GM23338 (cell line): ENCODE measurements around the gene SHISAL1. TPM values are rescaled to one million over a fixed set of nuclear protein-coding genes. Genes with fewer than 3 reads are reported as not detected.

ENCODE experiments used
- ATAC-seq: fragments of 200-7000 bp; cut with Tn5 transposase; 3 replicates; pipeline ENCODE4 v1.9.1; 2020
- DNase-seq: peaks from one replicate; pipeline ENCODE4 v3.0.0-alpha.2; 2015; ENCODE audit warnings: low spot score
- H2AFZ ChIP-seq: fragments of 200-600 bp; sonication (generic); 2 replicates; pipeline ENCODE4 v1.8.0; 2016; ENCODE audit warnings: antibody characterized with exemption, mild to moderate bottlenecking, moderate library complexity
- H3F3A ChIP-seq: fragments of 200-600 bp; sonication (generic); replicated peaks from 2 replicates; pipeline ENCODE4 v1.8.0; 2017; ENCODE audit warnings: antibody characterized with exemption, mixed run types, low read depth
- H3K27ac ChIP-seq: fragments of 200-600 bp; sonication (generic); 2 replicates; pipeline ENCODE4 v1.6.1; 2016; ENCODE audit warnings: low read depth
- H3K27me3 ChIP-seq: fragments of 200-600 bp; sonication (generic); 2 replicates; pipeline ENCODE4 v1.8.0; 2016; ENCODE audit warnings: mild to moderate bottlenecking, mixed run types, moderate library complexity; ENCODE audit not compliant: insufficient read depth
- H3K36me3 ChIP-seq: fragments of 200-600 bp; sonication (generic); 2 replicates; pipeline ENCODE4 v1.8.0; 2016; ENCODE audit warnings: mild to moderate bottlenecking; ENCODE audit not compliant: insufficient read depth
- H3K4me1 ChIP-seq: fragments of 200-600 bp; sonication (generic); 2 replicates; pipeline ENCODE4 v1.8.0; 2016; ENCODE audit warnings: mild to moderate bottlenecking, moderate library complexity; ENCODE audit not compliant: insufficient read depth
- H3K4me2 ChIP-seq: fragments of 200-600 bp; sonication (generic); 2 replicates; pipeline ENCODE4 v1.7.1; 2017; ENCODE audit warnings: mixed run types
- H3K4me3 ChIP-seq: fragments of 200-600 bp; sonication (generic); 2 replicates; pipeline ENCODE4 v1.6.1; 2016; ENCODE audit warnings: mixed run types
- H3K79me2 ChIP-seq: fragments of 200-600 bp; sonication (generic); replicated peaks from 2 replicates; pipeline ENCODE4 v1.8.0; 2017; ENCODE audit warnings: mild to moderate bottlenecking; ENCODE audit not compliant: insufficient read depth
- H3K9me2 ChIP-seq: fragments of 200-600 bp; sonication (generic); 2 replicates; pipeline ENCODE4 v1.8.0; 2017; ENCODE audit not compliant: insufficient read depth
- H4K20me1 ChIP-seq: fragments of 200-600 bp; sonication (generic); replicated peaks from 2 replicates; pipeline ENCODE4 v1.8.0; 2017; ENCODE audit warnings: mild to moderate bottlenecking; ENCODE audit not compliant: insufficient read depth
- H3K27ac Mint-ChIP-seq: 2 replicates; pipeline ENCODE4 v1.8.0; 2020; ENCODE audit warnings: inconsistent platforms, mild to moderate bottlenecking, moderate library complexity, mixed read lengths
- H3K27me3 Mint-ChIP-seq: 3 replicates; pipeline ENCODE4 v1.8.0; 2022; ENCODE audit warnings: low read depth, mild to moderate bottlenecking, moderate library complexity, mixed read lengths, inconsistent platforms; ENCODE audit not compliant: insufficient read depth, poor library complexity
- H3K36me3 Mint-ChIP-seq: 3 replicates; pipeline ENCODE4 v1.8.0; 2021; ENCODE audit warnings: low read depth, mild to moderate bottlenecking, inconsistent platforms, moderate library complexity, mixed read lengths
- H3K4me1 Mint-ChIP-seq: 3 replicates; pipeline ENCODE4 v1.8.0; 2020; ENCODE audit warnings: mild to moderate bottlenecking, inconsistent platforms, mixed read lengths
- H3K4me3 Mint-ChIP-seq: 3 replicates; pipeline ENCODE4 v1.8.0; 2021; ENCODE audit warnings: moderate library complexity, mild to moderate bottlenecking, inconsistent platforms, mixed read lengths
- H3K9me3 Mint-ChIP-seq: 3 replicates; pipeline ENCODE4 v1.8.0; 2020; ENCODE audit warnings: moderate library complexity, mild to moderate bottlenecking, inconsistent platforms, mixed read lengths
- CREB1 ChIP-seq: fragments of 250-450 bp; sonication (Bioruptor Pico); IDR thresholded peaks from 2 replicates; pipeline ENCODE4 v1.5.0; 2020; ENCODE audit warnings: low read depth, mild to moderate bottlenecking, moderate library complexity
- ETS1 ChIP-seq: IDR thresholded peaks from 2 replicates; pipeline ENCODE4 v1.6.1; 2016; ENCODE audit warnings: antibody characterized with exemption
- EZH2 ChIP-seq: fragments of 200-600 bp; sonication (generic); IDR thresholded peaks from one replicate; pipeline ENCODE4 v1.8.0; 2017; ENCODE audit warnings: antibody characterized with exemption, mild to moderate bottlenecking, low read depth; ENCODE audit not compliant: unreplicated experiment
- EZH2phosphoT487 ChIP-seq: fragments of 200-600 bp; sonication (generic); IDR thresholded peaks from one replicate; pipeline ENCODE4 v1.8.1; 2018; ENCODE audit warnings: antibody characterized with exemption; ENCODE audit not compliant: unreplicated experiment
- JUNB ChIP-seq: IDR thresholded peaks from one replicate; pipeline ENCODE4 v1.6.1; 2016; ENCODE audit warnings: antibody characterized with exemption; ENCODE audit not compliant: unreplicated experiment
- POLR2AphosphoS5 ChIP-seq: IDR thresholded peaks from 2 replicates; pipeline ENCODE4 v1.6.1; 2016; ENCODE audit warnings: antibody characterized with exemption, low read depth
- REST ChIP-seq: IDR thresholded peaks from one replicate; pipeline ENCODE4 v1.6.1; 2018; ENCODE audit warnings: antibody characterized with exemption; ENCODE audit not compliant: unreplicated experiment
- STAT1 ChIP-seq: IDR thresholded peaks from one replicate; pipeline ENCODE4 v1.6.1; 2016; ENCODE audit warnings: antibody characterized with exemption; ENCODE audit not compliant: unreplicated experiment
- ZNF114 ChIP-seq: fragments of 250-450 bp; sonication (Bioruptor Pico); IDR thresholded peaks from 2 replicates; pipeline ENCODE4 v1.5.0; 2020; ENCODE audit warnings: mild to moderate bottlenecking, moderate library complexity
- ZNF331 ChIP-seq: fragments of 250-450 bp; sonication (Bioruptor Pico); IDR thresholded peaks from 2 replicates; pipeline ENCODE4 v1.5.0; 2020; ENCODE audit warnings: low read depth, mild to moderate bottlenecking, moderate library complexity
- ZNF462 ChIP-seq: fragments of 250-450 bp; sonication (Bioruptor Pico); IDR thresholded peaks from 2 replicates; pipeline ENCODE4 v1.5.0; 2020; ENCODE audit warnings: mild to moderate bottlenecking, moderate library complexity
- polyA plus RNA-seq: library from polyadenylated mRNA; unstranded; fragments of >200 nt; fragmentation: Nextera tagmentation; extraction: Ambion mirVana; gene quantifications from 2 replicates; pipeline ENCODE4 v1.2.1, GENCODE V29; 2016
- total RNA-seq: library from RNA; depleted of rRNA; stranded (reverse); fragments of >200 nt; shearing (Covaris generic); gene quantifications from 2 replicates; pipeline ENCODE4 v1.2.3, GENCODE V29; 2014
- TF ChIP-seq, protein P1 (sequence below), 2 experiments: fragments of 200-600 bp in 1 of 2; sonication (generic) in 1 of 2; conservative IDR thresholded peaks; 2 replicates each; pipeline versions ENCODE4 v1.5.1 to v1.6.1; 2016 to 2017; ENCODE audit warnings: antibody characterized with exemption in 2 of 2, low read depth in 2 of 2, mild to moderate bottlenecking in 2 of 2, moderate library complexity in 1 of 2

The SHISAL1 gene
- total and polyA plus RNA-seq, 2 experiments from 2014 or later: 0.71 to 3.4 TPM

DNA sequence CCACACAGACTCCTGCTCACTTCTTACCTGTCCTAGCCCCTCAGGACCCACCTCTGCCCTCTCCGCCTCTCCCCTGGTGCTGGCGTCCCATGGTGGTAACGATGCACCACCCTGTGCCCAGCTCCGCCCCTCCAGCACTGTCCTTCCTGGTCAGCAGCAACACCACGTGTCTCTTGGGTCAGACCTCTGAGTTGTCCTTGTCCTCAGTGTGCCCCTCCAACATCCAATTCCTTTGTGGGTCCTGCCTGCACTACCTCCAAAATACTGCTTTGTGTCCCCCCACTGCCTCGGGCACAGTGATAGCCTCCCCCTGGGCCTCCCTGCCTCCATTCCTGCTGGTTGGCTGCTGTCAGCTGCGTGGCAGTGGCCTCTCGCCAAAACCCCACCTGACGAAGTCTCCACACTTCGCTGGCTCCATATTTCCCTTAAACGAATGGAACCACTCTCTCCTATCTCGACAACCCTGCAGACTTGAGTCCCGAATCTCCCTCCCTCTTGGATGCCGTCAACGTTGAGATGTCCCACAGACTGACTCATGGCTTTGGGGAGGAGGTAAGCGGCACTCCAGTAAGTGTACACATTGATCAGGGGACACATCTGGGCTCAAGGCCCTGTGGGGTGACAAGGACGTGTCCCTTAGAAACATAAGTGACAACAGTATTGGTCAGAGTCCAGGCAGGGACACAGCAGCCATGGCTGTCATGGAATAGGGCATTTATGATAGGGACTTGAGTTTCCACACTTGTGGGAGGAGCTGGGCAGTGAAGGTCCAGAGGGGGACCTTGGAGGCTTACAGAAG lies 42.8 kb downstream of the SHISAL1 start (continued):
- no peak for TF ChIP-seq JUNB

- no peak overlapping the region for H3K27ac Mint-ChIP-seq
- TF ChIP-seq ZNF462 (CRISPR knock-in tag): no peak
- TF ChIP-seq ETS1: no peak
- TF ChIP-seq STAT1: no peak
- no peak for TF ChIP-seq EZH2phosphoT487
- TF ChIP-seq POLR2AphosphoS5: no peak
- TF ChIP-seq JUNB: no peak
- no peak for TF ChIP-seq CREB1 (CRISPR knock-in tag)
- TF ChIP-seq, protein P1, sequence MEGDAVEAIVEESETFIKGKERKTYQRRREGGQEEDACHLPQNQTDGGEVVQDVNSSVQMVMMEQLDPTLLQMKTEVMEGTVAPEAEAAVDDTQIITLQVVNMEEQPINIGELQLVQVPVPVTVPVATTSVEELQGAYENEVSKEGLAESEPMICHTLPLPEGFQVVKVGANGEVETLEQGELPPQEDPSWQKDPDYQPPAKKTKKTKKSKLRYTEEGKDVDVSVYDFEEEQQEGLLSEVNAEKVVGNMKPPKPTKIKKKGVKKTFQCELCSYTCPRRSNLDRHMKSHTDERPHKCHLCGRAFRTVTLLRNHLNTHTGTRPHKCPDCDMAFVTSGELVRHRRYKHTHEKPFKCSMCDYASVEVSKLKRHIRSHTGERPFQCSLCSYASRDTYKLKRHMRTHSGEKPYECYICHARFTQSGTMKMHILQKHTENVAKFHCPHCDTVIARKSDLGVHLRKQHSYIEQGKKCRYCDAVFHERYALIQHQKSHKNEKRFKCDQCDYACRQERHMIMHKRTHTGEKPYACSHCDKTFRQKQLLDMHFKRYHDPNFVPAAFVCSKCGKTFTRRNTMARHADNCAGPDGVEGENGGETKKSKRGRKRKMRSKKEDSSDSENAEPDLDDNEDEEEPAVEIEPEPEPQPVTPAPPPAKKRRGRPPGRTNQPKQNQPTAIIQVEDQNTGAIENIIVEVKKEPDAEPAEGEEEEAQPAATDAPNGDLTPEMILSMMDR (conservative IDR thresholded peaks at IDR 0.05; ENCODE audit: low read depth in 2 of 2): no peak
- no peak for TF ChIP-seq ZNF331 (CRISPR knock-in tag)
- no peak for TF ChIP-seq EZH2
- TF ChIP-seq REST: no peak
- TF ChIP-seq ZNF114 (CRISPR knock-in tag): no peak
These were observed 43.6 kb downstream of the SHISAL1 start for GRCh38 chr22:44269117-44269498.

More at GRCh38 chr22:44269117-44269498, 43.6 kb downstream of the SHISAL1 start:
- H3K27me3 Mint-ChIP-seq: peaks cover 4% of the 10 kb centered on the region
- H3K4me1 Mint-ChIP-seq: peaks cover 14% of the 10 kb centered on the region
- Histone ChIP-seq H3K4me3 (no peak overlapping the region), H3K27ac (no peak overlapping the region), H3K27me3 (no peaks in the 10 kb centered on the region), H3K36me3 (no peaks in the 10 kb centered on the region), H2AFZ (no peak overlapping the region), H3K9me2 (no peaks in the 10 kb centered on the region), H3F3A (no peaks in the 10 kb centered on the region), H3K4me2 (no peak overlapping the region), H3K4me1 (peaks cover 7% of the 10 kb centered on the region; the same call in 1 of the 2 replicates), H4K20me1 (no peaks in the 10 kb centered on the region), H3K79me2 (no peaks in the 10 kb centered on the region)
- H3K36me3 Mint-ChIP-seq: peaks cover 1% of the 10 kb centered on the region; the same call in 2 of the 3 replicates
- H3K9me3 Mint-ChIP-seq: peaks cover 7% of the 10 kb centered on the region; the same call in 2 of the 3 replicates
- DNase-seq: no peak
- no peak overlapping the region for H3K4me3 Mint-ChIP-seq
- no peak for ATAC-seq
